ENCODE measurements around the gene C14orf132. TPM values are rescaled to one million over a fixed set of nuclear protein-coding genes. Genes with fewer than 3 reads are reported as not detected.

The C14orf132 gene
- total RNA-seq, 2 experiments from 2014 or later = 2.0 to 2.4 TPM

- Mint-ChIP-seq H3K9me3 (no peaks in the 10 kb centered on the region), H3K4me1 (ENCODE audit: low read depth) (no peaks in the 10 kb centered on the region), H3K4me3 (no peak overlapping the region), H3K27me3 (peaks cover 4% of the 10 kb centered on the region), H3K27ac (no peak overlapping the region), H3K36me3 (ENCODE audit: low read depth) (no peaks in the 10 kb centered on the region)
- ATAC-seq (ENCODE audit: poor library complexity) (no peak), DNase-seq (no peak)
- ChIA-PET POLR2A (no interaction called here), CTCF (no interaction called here)
- TF ChIP-seq CTCF (IDR thresholded peaks at IDR 0.05) = no peak
- Histone ChIP-seq H3K4me1 (ENCODE audit: insufficient read depth, low read length) (no peaks in the 10 kb centered on the region), H3K27ac (ENCODE audit: low read depth in 1 of 2, low read length in 2 of 2) (no peak overlapping the region), H3K27me3 (ENCODE audit: control insufficient read depth in 1 of 2, insufficient read depth in 2 of 2, low read length in 2 of 2) (no peaks in the 10 kb centered on the region), H3K36me3 (ENCODE audit: insufficient read depth, low read length) (no peaks in the 10 kb centered on the region), H3K9me3 (ENCODE audit: control insufficient read depth in 1 of 2, insufficient read depth in 1 of 2, low read length in 2 of 2) (no peaks in the 10 kb centered on the region), H3K4me3 (ENCODE audit: low read length) (no peak overlapping the region)
- intact Hi-C loops (cut with DNase I, micrococcal nuclease) = no loop called here
Observed at GRCh38 chr14:96089401-96089800, 50.2 kb downstream of the C14orf132 start.

GRCh38 chr14:96090441-96091148, 51.4 kb downstream of the C14orf132 start:
- no peaks in the 10 kb centered on the region for H3K36me3 Mint-ChIP-seq (ENCODE audit: low read depth)
- no peaks in the 10 kb centered on the region for H3K36me3 ChIP-seq (ENCODE audit: insufficient read depth, low read length)
- H3K27me3 Mint-ChIP-seq = peaks cover 6% of the 10 kb centered on the region
- no peak overlapping the region for H3K27ac ChIP-seq (ENCODE audit: low read depth in 1 of 2, low read length in 2 of 2)
- no peak overlapping the region for H3K27ac Mint-ChIP-seq
- no peak for DNase-seq
- POLR2A ChIA-PET = no interaction called here
- H3K27me3 ChIP-seq (ENCODE audit: control insufficient read depth in 1 of 2, insufficient read depth in 2 of 2, low read length in 2 of 2) = no peaks in the 10 kb centered on the region
- no peak overlapping the region for H3K4me3 ChIP-seq (ENCODE audit: low read length)
- H3K4me1 Mint-ChIP-seq (ENCODE audit: low read depth) = no peaks in the 10 kb centered on the region
- ATAC-seq (ENCODE audit: poor library complexity) = no peak
- no peak overlapping the region for H3K4me3 Mint-ChIP-seq
- no peaks in the 10 kb centered on the region for H3K9me3 ChIP-seq (ENCODE audit: control insufficient read depth in 1 of 2, insufficient read depth in 1 of 2, low read length in 2 of 2)
- TF ChIP-seq CTCF (IDR thresholded peaks at IDR 0.05) = no peak
- intact Hi-C loops (cut with DNase I, micrococcal nuclease) = no loop called here
- CTCF ChIA-PET = interaction anchor here (0.7 kb wide), 1 partner anchor 27 kb away, joined by 3 read pairs; no protein-coding TSS in a partner anchor
- H3K9me3 Mint-ChIP-seq = no peaks in the 10 kb centered on the region
- H3K4me1 ChIP-seq (ENCODE audit: insufficient read depth, low read length) = no peaks in the 10 kb centered on the region

- Histone ChIP-seq H3K27ac (ENCODE audit: low read depth in 1 of 2, low read length in 2 of 2) (no peak overlapping the region), H3K4me1 (ENCODE audit: insufficient read depth, low read length) (no peaks in the 10 kb centered on the region), H3K4me3 (ENCODE audit: low read length) (no peak overlapping the region), H3K9me3 (ENCODE audit: control insufficient read depth in 1 of 2, insufficient read depth in 1 of 2, low read length in 2 of 2) (no peaks in the 10 kb centered on the region), H3K27me3 (ENCODE audit: control insufficient read depth in 1 of 2, insufficient read depth in 2 of 2, low read length in 2 of 2) (no peaks in the 10 kb centered on the region), H3K36me3 (ENCODE audit: insufficient read depth, low read length) (no peaks in the 10 kb centered on the region)
- no peak for ATAC-seq (ENCODE audit: poor library complexity)
- H3K9me3 Mint-ChIP-seq = no peaks in the 10 kb centered on the region
- no peaks in the 10 kb centered on the region for H3K4me1 Mint-ChIP-seq (ENCODE audit: low read depth)
- CTCF ChIA-PET = interaction anchor here (0.7 kb wide), 1 partner anchor 26 kb away, joined by 3 read pairs; no protein-coding TSS in a partner anchor
- TF ChIP-seq CTCF (IDR thresholded peaks at IDR 0.05) = no peak
- intact Hi-C loops (cut with DNase I, micrococcal nuclease) = no loop called here
- no peak for DNase-seq
- no peak overlapping the region for H3K27ac Mint-ChIP-seq
- peaks cover 6% of the 10 kb centered on the region for H3K27me3 Mint-ChIP-seq
- H3K36me3 Mint-ChIP-seq (ENCODE audit: low read depth) = no peaks in the 10 kb centered on the region
- H3K4me3 Mint-ChIP-seq = no peak overlapping the region
- POLR2A ChIA-PET = no interaction called here
Observed at GRCh38 chr14:96091149-96091693, 52.1 kb downstream of the C14orf132 start.

All from CD4-positive, alpha-beta T cell (primary cell).